Sigmoid colon (tissue), 4 donors: ENCODE data around the gene PPP2CA.

Experiments
- EP300 ChIP-seq, 4 donors: sonication (generic); formaldehyde crosslinking; IDR thresholded peaks; one replicate each; pipeline ENCODE4 v1.6.1; 2017; ENCODE audit warnings: antibody characterized with exemption in 4 of 4
- POLR2A ChIP-seq, 2 donors: fragments of 450-650 bp; IDR thresholded peaks; one replicate each; pipeline ENCODE4 v1.6.1; 2016; ENCODE audit warnings: antibody characterized with exemption in 2 of 2, mild to moderate bottlenecking in 2 of 2, moderate library complexity in 2 of 2
- POLR2AphosphoS5 ChIP-seq, 4 donors: sonication (generic); formaldehyde crosslinking; IDR thresholded peaks; one replicate each; pipeline ENCODE4 v1.6.1; 2017; ENCODE audit warnings: antibody characterized with exemption in 4 of 4
- TF ChIP-seq, protein P1 (sequence below), 4 experiments: fragments of 450-650 bp in 3 of 4; fragments of 200-600 bp in 1 of 4; IDR thresholded peaks; one replicate each; pipeline ENCODE4 v1.5.1; 2016 to 2019; ENCODE audit warnings: antibody characterized with exemption in 4 of 4, mild to moderate bottlenecking in 3 of 4, moderate library complexity in 2 of 4

DNA sequence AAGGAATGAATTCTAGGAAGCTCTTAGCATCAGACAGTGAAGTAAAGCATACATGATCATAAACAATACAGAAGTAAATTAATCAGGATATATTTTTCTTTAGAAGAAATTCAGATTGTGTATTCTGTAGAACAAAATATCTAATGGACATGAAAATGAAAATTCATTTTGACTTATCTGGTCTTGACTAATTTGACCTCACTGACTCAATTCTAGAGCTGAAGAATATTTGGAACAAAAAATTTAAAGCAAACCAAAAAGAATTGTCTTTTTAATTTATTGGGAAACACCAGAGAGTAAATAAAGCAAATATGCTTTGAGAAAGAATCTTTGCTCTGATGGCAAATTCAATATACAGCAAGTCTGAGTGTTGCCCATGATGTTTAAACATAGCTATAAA, 2.8 kb upstream of the PPP2CA start:
- TF ChIP-seq POLR2AphosphoS5 (IDR thresholded peaks at IDR 0.05) (no peak), POLR2A (IDR thresholded peaks at IDR 0.05) (no peak), EP300 (IDR thresholded peaks at IDR 0.05) (no peak)
- TF ChIP-seq, protein P1, sequence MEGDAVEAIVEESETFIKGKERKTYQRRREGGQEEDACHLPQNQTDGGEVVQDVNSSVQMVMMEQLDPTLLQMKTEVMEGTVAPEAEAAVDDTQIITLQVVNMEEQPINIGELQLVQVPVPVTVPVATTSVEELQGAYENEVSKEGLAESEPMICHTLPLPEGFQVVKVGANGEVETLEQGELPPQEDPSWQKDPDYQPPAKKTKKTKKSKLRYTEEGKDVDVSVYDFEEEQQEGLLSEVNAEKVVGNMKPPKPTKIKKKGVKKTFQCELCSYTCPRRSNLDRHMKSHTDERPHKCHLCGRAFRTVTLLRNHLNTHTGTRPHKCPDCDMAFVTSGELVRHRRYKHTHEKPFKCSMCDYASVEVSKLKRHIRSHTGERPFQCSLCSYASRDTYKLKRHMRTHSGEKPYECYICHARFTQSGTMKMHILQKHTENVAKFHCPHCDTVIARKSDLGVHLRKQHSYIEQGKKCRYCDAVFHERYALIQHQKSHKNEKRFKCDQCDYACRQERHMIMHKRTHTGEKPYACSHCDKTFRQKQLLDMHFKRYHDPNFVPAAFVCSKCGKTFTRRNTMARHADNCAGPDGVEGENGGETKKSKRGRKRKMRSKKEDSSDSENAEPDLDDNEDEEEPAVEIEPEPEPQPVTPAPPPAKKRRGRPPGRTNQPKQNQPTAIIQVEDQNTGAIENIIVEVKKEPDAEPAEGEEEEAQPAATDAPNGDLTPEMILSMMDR (IDR thresholded peaks at IDR 0.05) = no peak
